Stimulated activated CD8-positive, alpha-beta memory T cell treated with anti-CD3 and anti-CD28 coated beads, Interleukin-4, amount 100 ng/mL, for 1 hour (primary cell): ENCODE data around the gene NRG3.

Source experiments
- DNase-seq, 2 donors: peaks; one replicate each; pipeline ENCODE4 v3.0.0-alpha.2; 2020; ENCODE audit warnings: low read depth in 2 of 2, low spot score in 1 of 2

Gene NRG3

GRCh38 chr10:81874875-81875466 is at the start of gene NRG3:
NRG3 (plus strand) TSS chr10:81875194.
- DNase-seq, result no peak

DNA sequence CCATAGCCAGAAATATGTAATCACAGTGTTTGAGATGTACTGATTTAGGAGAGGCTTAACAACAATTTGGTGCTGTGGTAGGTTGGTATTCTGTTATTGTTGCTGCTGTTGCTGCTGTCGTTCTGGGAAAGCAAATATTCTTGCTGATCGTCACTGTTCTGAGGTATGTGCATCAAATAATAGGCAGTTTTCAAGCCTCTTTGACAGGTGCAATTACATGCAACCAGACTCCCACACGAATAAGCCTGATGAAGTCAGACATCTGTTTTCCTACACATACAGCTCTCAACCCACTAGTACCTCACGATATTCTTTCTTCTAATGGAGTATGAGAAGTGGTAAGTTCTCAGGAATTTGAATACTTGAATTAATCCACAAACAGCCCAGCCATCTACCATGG is 46.7 kb upstream of the NRG3 start:
- DNase-seq, result no peak

GRCh38 chr10:81831060-81831459 is 43.9 kb upstream of the NRG3 start:
- no peak for DNase-seq

GRCh38 chr10:81838950-81839349 is 36.0 kb upstream of the NRG3 start:
- no peak for DNase-seq

GRCh38 chr10:81843042-81843441 is 32.0 kb upstream of the NRG3 start:
- no peak for DNase-seq

DNA sequence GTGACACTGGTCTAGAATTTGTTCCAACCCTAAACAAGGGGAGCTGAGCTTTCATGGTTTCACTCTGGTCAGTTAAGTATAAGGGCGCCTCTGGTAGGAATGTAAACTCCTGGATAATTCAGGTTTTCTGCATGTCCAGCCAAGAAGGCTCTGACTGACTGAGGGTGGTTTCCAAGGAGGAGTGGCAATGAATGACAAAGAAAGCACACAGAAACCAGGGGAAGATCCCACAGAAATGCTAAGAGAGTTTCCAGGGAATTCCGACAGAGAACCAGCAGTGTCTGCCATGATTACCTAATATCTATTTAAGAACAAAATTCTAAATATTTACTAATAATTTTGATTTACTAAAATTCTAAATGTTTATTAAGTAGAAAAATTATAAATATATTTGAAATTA is 27.3 kb upstream of the NRG3 start:
- no peak for DNase-seq

DNA sequence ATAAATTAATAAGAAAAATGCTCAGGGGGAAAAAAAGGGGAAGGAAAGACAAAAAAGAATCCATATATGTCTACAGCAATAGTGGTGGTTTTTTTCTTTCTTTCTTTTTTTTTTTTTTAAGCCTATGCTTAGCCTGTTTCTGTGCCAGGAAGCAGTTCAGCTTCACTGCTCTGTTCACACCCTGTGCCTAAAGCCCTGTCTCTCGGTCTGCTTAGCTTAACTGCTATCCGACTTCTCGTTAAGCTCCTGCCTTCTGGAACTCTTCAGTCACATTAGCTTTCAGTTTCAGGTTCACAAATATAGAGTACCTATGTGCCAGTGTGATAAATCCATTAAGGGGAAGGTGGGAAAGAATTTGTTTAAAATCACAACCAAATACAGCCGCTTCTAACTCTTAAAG is 26.5 kb upstream of the NRG3 start:
- no peak for DNase-seq

DNA sequence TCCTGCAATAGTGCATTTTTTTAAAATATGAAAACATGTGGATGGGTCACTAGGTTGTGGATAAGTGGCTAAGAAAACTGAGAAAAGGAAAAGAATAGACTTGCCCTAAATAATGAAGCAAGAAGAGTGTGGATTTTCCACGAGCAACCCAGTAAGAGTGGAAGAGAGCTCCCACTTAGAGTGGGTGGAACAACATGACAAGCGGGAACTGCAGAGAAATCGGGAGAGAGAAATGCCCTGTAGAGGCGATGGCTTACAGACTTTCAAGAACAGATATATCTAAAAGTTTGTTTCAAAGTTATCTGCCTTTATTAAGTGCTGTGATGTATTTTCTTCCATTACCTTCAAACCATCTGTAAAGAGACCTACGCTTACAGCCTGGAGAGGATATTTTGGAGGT is 26.1 kb upstream of the NRG3 start:
- no peak for DNase-seq

DNA sequence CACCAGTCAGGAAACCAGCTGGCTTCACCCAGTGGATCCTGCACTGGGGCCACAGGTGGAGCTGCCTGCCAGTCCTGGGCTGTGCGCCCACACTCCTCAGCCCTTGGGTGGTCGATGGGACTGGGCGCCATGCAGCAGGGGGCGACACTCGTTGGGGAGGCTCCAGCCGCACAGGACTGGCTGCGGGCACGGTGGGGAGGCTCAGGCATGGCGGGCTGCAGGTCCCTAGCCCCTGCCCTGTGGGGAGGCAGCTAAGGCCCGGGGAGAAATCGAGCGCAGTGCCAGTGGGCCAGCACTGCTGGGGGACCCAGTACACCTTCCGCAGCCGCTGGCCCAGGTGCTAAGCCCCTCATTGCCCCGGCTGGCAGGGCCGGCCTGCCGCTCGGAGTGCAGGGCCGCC is 12.4 kb upstream of the NRG3 start:
- no peak for DNase-seq

DNA sequence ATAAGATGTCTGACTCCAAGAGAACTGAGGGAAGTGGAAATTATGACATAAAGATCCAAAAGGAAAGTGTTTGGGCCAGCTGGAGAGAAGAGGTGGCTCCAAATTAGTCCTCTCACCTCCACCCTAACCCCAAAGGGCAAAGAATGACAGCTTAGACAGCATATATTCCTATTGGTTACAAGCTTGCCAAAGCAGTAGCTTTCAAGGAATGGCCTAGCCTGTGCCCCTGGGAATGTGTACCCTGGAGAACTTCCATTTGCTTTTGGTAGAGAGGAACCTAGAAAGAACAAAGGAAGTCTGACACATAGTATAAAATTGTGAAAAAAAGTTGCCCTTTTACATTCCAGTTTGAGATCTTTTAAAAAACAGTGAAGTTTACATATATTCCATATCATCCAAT is 11.2 kb upstream of the NRG3 start:
- DNase-seq, result no peak

- no peak for DNase-seq
Observed at GRCh38 chr10:81865581-81865980, 9.4 kb upstream of the NRG3 start.

GRCh38 chr10:81866753-81867152 is 8.2 kb upstream of the NRG3 start:
- no peak for DNase-seq

GRCh38 chr10:81870472-81870871 is 4.5 kb upstream of the NRG3 start:
- DNase-seq, result no peak

GRCh38 chr10:81871558-81871957 is 3.4 kb upstream of the NRG3 start:
- no peak for DNase-seq

DNA sequence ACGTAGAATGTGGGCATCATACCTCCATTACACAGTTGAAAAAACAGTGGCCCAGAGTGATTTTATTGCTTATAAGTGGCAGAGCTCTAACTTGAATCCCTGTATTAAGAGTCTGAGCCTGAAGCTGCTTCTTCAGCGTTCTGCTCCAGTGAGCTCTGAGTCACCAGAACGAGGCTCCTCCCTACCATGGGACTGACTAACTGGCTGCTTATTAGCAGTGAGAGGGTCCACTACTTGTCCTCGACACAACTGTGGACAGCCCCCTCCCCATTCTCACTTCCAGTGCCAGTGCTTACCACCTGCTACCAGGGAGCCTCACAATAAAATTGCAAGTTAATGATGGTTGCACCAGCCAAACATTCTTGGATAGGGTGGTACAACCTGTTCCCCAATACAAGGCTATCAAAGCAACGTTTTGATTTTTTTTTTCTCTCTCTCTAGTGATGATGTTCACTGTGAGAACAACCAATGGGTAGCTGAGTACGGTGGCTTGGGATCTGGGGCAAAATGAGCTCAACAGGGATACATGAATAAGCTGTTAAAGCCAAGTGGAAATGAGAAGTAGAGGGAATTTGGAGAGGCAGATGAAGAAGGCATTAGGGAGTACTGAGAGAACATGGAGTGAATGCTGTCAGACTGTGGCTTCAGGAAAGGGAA is 2.7 kb upstream of the NRG3 start:
- DNase-seq, result no peak

GRCh38 chr10:81873231-81873931 is 1.6 kb upstream of the NRG3 start:
- DNase-seq, result no peak

- DNase-seq, result no peak
Observed at GRCh38 chr10:81873932-81874816, 820 bp upstream of the NRG3 start.

DNA sequence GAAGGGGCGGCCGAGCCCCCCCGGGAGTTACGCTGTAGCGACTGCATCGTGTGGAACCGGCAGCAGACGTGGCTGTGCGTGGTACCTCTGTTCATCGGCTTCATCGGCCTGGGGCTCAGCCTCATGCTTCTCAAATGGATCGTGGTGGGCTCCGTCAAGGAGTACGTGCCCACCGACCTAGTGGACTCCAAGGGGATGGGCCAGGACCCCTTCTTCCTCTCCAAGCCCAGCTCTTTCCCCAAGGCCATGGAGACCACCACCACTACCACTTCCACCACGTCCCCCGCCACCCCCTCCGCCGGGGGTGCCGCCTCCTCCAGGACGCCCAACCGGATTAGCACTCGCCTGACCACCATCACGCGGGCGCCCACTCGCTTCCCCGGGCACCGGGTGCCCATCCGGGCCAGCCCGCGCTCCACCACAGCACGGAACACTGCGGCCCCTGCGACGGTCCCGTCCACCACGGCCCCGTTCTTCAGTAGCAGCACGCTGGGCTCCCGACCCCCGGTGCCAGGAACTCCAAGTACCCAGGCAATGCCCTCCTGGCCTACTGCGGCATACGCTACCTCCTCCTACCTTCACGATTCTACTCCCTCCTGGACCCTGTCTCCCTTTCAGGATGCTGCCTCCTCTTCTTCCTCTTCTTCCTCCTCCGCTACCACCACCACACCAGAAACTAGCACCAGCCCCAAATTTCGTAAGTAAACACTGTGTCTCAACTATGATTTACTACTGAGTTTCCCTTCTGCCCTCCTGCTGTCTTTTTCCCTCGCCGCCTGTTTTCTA is 666 bp downstream of the NRG3 start:
- no peak for DNase-seq

GRCh38 chr10:81876253-81877077 is 1.5 kb downstream of the NRG3 start:
- no peak for DNase-seq

- no peak for DNase-seq
Observed at GRCh38 chr10:81877596-81877995, 2.6 kb downstream of the NRG3 start.
